Stimulated activated CD8-positive, alpha-beta memory T cell treated with anti-CD3 and anti-CD28 coated beads, Interleukin-12 subunit alpha, Interleukin-12 subunit beta, amount 100 ng/mL, for 4 hours (primary cell): ENCODE measurements around the gene KRTAP10-3.
"Not testable (repeated sequence)": the region's sequence is repeated elsewhere in the genome, so short reads cannot be mapped to it uniquely, and the experiment has no call there.

Experiments used
- DNase-seq: peaks from one replicate; pipeline ENCODE4 v3.0.0-alpha.2; 2020; ENCODE audit warnings: low read depth

The KRTAP10-3 gene, protein sequence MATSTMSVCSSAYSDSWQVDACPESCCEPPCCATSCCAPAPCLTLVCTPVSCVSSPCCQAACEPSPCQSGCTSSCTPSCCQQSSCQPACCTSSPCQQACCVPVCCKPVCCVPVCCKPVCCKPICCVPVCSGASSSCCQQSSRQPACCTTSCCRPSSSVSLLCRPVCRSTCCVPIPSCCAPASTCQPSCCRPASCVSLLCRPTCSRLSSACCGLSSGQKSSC

DNA sequence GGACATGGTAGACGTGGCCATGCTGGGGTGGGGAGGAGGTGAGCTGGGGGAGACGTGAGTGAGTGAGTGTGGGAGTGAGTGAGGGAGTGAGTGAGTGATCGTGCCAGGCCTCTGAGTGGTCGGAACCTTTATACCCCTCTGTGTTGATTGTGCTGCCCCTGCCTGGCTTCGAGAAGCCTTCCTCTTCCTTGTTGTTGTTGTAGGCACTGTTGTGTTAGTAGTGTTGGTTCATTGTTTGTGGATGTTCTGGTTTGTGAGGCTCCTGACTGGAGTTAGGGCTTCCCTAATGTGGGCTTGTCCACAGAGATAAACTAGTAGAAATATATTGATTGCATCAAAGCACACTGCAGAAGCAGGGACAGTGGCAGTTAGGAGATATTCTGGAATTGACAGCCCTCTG lies at the start of gene KRTAP10-3:
Gene KRTAP10-3, minus strand, starts transcription at position 101 of the 400 bp plus-strand sequence. Its CDS starts 80 bp downstream, at position 21.
- DNase-seq, result no peak

DNA sequence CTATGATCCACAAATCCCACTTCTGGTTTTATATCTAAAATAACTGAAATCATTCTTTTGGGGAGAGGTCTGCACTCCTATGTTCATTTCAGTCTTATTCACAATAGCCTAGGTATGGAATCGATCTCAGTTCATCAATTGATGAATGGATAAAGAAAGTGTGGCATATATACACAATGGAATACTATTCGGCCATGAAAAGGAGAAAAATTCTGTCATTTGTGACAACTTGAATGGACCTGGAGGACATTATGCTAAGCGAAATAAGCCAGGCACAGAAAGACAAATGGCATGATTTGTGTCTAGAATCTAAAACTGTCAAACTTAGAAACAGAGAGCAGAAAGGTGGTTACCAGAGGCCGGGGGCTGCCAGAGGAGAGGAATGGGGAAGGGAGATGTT lies 47.9 kb upstream of the KRTAP10-3 start:
- DNase-seq, result no peak

DNA sequence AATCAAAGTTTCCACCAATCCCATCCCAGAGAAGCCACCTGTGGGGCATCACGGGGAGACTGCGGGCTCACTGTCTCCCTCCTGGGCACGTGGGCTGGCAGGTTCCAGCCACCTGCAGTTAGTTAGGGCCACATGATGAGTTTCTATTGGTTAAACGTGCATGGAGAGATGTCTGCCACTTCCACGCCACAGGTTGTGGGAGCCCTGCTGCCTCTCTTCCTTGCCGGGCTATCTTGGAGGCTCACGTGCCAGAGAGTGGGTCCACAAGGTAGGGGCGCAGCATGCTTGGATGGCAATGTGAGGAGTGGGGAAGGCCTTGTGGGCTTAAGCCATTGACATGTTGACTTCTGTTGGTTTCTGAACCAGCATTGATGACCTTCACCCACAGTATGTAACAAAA lies 45.3 kb upstream of the KRTAP10-3 start:
- DNase-seq, result no peak

DNA sequence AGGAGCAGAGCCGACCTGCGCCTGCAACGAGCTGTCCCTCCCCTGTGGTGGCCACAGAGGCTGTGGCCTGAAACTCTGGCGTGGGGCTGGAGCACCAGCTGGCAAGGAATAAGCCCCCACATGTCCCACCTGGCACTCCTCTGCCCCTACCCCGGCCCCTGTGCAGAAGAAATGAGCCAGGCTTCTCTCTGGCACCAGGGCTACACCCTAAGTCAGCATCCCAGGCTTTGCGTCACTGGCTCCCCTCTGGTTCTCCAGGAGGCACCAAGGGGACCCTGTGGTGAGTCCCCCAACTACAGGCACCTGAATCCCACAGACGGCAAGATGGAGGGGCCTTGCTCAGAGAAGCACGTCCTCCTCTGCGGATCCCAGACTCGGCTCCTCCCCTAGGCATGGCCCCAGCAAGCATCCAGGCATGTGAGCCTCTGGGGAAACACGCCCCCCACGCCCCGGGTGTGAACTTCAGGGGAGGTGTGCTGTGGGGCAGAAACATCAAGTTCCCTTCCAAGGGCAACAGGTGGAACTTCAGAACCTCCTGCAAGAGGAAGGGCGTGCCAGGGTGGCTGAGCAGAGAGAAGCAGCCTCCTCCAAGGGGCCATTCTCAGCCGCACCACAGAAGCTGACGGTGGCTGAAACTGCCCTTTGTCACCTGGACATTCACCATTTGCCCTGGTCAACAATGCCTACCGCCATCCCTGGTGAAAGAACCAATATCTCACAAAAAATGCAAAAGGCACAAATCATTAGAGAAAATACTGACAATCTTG lies 44.7 kb upstream of the KRTAP10-3 start:
- no peak for DNase-seq

DNA sequence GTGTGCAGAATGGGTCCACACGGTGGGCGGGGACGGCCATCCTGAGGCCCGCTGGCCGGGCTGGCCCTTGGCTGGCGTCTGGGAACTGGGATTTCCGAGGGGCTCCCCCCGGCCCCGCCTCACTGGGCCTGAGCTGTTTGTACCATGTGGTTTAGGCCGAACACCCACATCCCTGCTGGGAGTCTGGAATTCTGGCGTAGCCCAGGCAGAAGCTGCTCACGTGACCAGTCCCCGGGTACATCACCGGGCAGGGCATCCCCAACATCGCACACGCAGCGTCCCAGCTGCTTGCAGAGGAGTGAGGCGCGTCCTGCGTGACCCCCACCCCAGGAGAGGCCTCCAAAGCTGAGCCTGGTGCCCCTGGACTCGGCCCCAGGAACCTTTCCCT lies 43.9 kb upstream of the KRTAP10-3 start:
- DNase-seq, result no peak

DNA sequence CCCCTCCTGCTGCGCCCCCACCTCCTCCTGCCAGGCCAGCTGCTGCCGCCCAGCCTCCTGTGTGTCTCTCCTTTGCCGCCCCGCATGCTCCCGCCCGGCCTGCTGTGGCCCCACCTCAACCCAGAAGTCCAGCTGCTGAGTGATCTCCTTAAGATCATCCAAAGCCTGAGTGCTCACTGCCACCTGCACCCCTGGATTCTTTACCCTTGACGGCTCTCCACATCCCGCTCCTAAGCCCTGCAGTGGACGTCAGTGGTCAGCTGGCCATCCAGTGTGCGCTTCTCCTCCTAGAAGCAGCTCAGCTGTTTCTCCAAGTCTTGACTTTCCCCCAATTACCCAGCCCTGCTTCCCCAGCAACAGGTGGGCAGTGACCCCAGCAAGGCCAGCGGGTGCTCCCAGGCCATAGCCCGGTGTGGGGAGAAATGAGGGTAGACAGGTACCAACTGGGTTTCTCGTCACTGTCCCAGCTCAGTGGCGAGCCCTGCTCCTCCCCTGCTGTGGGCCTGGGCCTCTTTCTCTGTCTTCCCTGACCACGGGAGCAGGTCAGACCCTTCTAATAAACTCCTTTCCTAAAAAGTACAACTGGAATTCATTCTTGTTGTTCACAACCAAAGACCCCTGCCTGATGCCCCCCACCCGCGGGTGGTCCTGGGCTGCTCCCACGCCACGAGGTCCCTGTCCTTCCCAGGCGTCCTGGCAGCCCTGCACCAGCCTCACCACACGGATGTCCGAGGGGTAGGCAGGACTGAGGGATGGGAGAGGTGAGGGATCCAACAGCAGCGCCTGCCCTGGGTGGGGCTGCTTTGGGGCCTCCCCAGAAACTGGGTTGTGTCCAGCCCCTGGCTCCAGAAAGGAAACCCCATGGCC lies 43.2 kb upstream of the KRTAP10-3 start:
- no peak for DNase-seq

DNA sequence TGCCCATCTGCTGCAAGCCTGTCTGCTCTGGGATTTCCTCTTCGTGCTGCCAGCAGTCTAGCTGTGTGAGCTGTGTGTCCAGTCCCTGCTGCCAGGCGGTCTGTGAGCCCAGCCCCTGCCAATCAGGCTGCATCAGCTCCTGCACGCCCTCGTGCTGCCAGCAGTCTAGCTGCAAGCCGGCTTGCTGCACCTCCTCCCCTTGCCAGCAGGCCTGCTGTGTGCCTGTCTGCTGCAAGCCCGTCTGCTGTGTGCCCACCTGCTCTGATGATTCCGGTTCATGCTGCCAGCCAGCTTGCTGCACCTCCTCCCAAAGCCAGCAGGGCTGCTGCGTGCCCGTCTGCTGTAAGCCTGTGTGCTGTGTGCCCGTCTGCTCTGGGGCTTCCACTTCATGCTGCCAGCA lies 42.5 kb upstream of the KRTAP10-3 start:
- not testable (repeated sequence) for DNase-seq

DNA sequence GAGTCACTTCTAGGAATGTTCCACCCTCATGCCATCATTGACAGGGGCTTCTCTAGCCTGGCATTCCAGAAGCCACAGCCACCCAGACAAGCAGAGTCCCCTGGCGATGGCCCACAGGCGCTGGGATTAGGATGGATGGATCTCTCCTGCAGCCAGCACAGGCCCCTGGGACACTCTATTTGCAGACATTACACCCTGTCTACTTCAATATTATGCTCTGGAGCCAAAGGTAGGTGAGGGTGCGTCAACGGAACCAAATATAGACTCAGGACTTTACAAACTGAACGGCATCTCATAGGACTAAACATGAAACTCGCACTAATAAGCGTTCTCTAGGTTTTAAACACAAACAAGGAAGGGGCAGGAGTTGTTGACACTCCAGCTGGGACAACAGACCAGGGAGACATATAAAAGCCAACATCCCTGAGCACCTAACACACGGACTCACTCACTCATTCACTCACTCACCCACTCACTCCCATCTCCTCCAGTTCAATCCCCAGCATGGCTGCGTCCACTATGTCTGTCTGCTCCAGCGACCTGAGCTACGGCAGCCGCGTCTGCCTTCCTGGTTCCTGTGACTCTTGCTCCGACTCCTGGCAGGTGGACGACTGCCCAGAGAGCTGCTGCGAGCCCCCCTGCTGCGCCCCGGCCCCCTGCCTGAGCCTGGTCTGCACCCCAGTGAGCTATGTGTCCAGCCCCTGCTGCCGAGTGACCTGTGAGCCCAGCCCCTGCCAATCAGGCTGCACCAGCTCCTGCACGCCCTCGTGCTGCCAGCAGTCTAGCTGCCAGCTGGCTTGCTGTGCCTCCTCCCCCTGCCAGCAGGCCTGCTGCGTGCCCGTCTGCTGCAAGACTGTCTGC lies 41.8 kb upstream of the KRTAP10-3 start, which contains the start of gene KRTAP10-7:
Gene KRTAP10-7, plus strand, starts transcription at position 480 of the 861 bp plus-strand sequence. Its CDS starts 25 bp downstream, at position 505.
- DNase-seq, result not testable (repeated sequence)

DNA sequence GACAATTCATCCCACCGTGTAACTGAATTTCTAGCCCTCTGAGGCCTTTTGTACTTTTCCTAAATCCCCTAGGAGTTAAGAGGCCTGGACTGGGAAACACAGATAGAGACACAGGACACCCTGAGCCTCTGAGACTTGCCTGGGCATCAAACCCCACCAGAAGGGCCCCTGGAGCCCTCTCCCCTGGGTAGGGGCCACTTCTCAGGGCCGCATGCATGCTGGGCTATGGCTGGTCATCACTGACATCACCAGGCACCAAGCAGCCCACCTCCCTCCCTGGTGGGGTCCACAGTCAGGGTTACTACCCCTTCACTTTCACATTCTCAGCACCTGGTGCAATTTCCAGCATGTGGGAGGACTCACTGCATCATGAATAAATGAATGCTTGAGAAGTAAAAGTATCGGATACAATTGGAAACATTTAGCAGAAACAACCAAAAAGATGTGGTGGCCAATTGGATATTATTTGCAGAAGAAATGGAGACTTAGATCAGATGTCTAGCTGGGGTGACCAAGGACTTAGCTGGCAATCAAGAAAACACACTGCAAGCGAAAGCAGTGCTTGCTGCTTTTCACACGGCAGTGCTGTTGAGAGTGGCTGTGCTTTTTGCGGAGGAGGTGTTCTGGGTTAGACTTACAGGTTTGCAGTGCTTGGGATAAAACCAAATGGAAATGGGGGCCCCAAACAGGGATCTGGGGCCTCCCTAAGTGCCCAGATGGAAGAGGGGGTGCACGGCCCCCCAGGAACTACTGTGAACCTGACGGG lies 40.9 kb upstream of the KRTAP10-3 start:
- DNase-seq, result no peak

DNA sequence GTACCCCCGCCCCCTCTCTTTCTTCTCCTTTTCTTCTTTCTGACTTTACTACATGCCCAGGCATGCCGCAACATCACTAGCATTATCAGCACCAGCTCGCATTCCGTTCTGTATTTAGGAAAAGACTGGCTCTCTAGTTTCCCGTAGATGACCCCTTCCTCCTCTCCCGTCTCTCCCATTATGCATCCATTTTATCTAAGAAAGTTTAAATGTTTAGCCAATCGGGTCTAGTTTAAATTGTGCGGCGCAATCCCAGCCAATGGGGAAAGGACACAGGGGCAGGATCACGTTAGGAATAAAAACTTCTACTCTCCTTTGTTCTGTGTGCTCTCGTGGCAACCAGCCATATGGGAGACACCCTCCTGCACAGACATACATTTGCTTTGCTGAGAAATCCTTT lies 39.5 kb upstream of the KRTAP10-3 start:
- DNase-seq, result no peak

DNA sequence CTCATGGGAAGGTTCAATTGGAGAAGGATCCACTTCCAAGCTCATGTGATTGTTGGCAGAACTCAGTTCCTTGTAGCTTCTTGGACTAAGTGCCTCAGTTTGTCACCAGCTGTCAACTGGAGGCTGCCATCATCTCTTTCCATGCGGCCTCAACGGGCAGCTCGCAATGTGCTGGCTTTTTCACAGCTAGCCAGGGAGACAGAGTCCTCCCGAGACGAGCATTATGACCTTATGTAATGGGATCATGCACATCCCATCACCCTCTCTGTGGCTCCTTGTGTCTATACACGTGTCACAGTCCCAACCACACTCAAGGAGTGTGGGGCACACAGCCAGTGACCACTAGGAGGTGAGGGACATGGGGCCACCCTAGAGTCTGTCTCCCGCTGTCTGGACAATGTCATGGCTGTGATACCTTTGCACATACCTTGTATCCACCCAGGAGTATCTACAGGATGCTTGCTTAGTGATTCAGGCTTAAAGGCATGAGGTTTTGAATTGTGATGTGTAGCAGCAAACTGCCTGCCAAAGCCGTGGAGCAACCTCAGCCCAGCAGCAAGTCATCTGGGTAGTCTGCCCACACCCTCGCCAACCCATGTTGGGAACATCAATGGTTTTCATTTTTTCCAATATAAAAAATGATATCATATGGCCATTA lies 37.6 kb upstream of the KRTAP10-3 start:
- DNase-seq, result no peak

DNA sequence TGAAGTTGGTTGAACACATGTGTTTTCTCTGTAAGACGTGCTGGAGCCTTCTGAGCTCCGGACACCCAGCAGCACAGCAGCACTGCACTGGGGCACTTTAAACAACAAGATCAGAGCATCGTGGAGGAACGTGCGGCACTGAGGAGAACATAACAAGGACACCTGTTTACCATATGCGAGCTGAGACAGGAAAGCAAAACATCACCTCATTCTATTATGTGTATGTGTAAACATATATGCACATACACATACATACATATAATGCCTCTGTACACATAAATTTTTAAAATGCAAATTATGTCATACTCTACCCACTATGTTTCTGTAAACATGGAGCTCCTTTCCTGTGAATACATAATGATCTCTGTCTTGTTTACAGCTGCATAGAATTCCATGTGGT lies 36.9 kb upstream of the KRTAP10-3 start:
- DNase-seq, result no peak

DNA sequence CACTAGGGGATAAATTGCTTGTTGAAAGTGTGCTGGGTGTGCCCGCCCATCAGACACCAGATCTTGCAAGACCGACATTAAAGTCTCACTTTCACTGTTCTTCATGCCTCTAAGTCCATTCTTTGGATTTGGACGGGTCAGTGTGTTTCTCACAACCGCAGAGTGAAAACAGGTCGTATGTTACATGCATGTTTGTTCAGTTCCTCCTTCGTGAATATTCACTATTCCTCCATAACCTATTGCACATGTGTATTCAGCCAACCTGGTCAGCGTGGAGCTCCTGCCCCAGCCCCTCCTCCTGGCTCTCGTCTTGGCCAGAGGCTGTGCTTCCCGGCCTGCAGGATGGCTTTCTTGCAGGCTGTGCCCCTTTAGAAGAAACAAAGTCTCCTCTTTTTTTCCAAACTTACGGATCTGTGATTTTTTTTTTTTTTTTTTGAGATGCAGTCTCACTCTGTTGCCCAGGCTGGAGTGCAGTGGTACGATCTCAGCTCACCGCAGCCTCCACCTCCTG lies 35.9 kb upstream of the KRTAP10-3 start:
- no peak for DNase-seq

DNA sequence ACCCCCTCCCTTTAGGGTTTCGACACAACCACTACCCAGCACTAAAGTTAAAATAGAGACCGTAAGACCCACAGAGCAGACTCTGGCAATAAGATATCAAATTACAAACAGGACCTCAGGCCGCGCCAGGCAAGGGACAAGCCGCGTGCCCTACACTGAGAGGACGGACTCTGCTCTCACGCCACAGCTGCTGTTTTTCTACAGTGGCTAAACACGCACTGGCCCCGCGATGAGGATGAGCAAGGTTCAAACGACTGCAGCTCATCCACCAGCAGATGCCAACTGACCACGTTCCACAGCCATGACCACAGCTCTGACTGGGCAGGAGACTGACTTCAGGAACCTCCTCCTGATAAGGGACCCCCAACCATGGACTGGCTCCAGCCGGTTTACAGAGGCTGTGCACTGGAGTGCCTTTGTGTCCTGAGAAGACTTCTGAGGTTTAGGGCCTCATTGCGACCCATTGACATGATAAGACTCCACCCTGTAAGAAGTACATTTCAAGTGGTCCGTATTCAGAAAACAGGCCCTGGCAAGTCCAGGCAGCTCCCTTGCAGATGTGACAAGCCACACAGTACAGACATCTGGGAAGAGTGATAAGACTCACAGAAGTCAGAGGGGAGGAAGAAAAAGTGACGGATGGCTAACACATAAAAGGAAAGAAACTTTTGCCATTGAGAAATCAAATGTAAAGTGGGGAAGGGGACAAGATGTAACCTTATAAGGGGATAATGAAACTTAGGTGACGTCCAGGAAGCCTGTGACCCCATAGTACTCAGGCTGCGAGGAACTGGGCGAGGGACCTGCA lies 35.2 kb upstream of the KRTAP10-3 start:
- DNase-seq, result no peak

DNA sequence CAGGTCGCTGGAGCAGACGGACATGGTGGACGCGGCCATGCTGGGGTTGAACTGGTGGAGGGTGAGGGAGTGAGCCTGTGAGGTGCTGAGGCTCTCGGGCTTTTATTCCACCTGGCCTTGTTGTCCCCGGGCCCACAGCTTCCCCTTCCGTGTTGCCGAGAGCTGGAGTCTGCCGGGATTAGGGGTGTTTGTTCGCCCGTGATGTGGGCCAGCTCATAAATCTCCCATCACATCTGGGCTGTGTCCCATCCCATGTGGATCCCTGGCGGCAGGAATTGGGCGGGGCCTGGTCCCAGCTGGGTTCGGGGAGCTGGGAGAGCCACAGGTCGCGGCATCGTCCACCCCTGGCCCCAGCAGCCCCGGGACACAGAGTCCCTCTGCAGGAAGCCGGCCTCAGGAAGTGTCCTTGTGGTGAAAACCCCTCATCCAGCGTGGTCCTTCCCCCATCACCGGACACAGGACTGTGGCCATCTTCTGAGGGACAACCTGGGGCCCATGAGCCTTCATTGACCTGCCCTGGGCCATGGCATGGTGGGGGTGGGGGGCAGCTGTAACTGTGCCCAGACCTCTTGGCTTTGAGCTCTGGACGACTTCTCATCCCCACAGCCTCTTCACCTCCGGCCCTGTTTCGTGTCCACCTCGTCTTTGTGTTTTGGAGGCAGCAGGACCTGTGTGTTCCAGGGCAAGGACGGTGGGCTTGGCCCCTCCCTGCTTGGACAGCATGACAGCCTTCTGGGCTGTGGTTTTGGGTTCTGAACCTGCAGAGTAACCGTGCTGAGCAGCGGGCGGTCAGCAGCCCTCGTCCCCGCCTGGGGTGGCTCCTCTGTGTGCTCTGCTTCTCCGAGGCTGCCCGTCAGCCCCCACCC lies 34.1 kb upstream of the KRTAP10-3 start, which contains the start of gene KRTAP10-6:
Gene KRTAP10-6, minus strand, starts transcription at position 60 of the 866 bp plus-strand sequence. Its CDS starts 21 bp downstream, at position 39.
- no peak for DNase-seq

DNA sequence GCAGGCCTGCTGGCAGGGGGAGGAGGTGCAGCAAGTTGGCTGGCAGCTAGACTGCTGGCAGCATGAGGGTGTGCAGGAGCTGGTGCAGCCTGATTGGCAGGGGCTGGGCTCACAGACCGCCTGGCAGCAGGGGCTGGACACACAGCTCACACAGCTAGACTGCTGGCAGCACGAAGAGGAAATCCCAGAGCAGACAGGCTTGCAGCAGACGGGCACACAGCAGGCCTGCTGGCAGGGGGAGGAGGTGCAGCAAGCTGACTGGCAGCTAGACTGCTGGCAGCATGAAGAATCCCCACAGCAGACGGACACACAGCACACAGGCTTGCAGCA lies 33.2 kb upstream of the KRTAP10-3 start:
- DNase-seq, result not testable (repeated sequence)

DNA sequence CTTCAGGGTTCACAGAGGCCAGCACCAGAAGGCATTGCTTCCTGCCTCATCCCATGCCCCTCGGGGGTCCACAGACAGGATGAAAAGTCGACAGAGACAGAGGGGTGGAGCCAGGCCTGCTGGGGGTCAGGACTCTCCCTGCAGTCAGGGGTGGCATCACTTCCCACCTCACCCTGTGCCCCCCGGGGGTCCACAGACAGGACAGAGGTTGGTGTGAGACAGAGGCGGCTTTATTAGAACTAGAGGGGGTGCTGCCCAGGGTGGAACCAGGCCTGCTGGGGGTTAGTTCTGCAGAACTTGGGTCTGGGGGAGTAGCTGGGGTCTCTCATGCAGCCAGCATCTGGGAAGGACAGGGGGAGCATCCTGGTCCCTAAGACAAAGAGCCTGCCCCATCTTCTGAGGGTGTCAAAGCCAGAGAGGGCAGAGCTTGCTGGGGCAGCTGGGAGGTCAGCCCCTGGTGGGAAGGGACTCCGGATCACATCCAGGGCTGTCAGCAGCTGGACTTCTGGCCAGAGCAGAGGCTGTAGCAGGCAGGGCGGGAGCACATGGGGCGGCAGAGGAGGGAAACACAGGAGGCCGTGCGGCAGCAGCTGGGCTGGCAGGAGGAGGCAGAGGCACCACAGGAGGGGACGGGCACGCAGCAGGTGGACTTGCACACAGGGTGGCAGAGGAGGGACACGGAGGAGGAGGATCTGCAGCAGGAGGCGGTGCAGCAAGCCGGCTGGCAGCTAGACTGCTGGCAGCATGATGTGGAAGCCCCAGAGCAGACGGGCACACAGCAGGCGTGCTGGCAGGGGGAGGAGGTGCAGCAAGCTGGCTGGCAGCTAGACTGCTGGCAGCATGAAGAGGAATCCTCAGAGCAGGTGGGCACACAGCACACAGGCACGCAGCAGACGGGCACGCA lies 32.6 kb upstream of the KRTAP10-3 start:
- not testable (repeated sequence) for DNase-seq
